GM19239 (cell line): ENCODE results near the gene OSBPL9.

Experiments used
- DNase-seq: peaks from one replicate; pipeline ENCODE4 v3.0.0; 2011; ENCODE audit warnings: low spot score; ENCODE audit not compliant: insufficient read length
- FAIRE-seq: peaks from 2 replicates; lab custom pipeline; 2011; peaks lifted over from hg19 to GRCh38; lab: Jason Lieb, UNC

Gene OSBPL9

DNA sequence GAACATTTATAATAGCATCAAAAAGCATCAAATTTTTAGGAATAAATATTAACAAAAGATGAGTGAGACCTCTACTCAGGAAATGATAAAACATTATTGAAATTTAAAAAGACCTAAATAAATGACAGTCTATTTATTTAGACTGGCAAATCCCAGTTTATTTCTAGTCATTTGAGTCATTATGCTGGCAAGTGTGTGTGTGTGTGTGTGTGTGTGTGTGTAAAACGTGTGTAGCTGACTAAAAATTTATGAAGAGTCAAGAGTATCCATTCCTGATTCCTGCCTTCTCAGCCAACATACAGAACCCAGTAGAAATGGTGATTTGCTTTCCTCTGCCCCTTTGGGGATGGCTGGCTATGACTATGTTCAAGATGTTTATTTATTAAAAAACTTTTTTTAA lies 46.2 kb downstream of the OSBPL9 start:
- FAIRE-seq (no peak), DNase-seq (no peak)

GRCh38 chr1:51663721-51664120 lies 46.8 kb downstream of the OSBPL9 start:
- no peak for FAIRE-seq

DNA sequence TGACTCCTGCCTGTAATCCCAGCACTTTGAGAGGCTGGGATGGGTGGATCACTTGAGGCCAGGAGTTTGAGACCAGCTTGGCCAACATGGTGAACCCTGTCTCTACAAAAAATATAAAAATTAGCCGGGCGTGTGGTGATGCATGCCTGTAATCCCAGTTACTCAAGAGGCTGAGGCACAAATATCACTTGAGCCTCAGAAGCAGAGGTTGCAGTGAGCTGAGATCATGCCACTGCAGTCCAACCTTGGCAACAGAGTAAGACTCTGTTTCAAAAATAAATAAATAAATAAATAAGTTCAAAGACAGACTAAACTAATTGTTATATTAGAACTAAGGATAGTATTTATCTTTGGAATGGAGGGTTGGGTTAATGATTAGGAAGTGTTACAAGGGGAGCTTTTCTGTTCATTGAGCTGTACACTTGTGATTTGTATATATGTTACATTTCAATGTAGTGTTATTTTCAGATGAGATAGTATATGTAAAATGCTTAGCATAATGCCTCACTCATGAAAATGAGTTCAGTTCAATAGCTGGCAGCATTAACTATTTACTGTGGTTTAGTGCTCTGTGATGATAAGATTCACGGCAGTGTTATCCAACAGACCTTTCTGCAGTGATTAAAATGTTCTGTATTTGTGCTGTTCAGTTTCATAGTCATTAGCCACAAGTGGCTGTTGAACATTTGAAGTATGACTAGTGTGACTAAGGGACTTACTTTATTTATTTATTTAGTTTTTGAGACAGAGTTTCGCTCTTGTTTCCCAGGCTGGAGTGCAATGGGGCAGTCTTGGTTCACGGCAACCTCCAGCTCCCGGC lies 47.7 kb downstream of the OSBPL9 start:
- DNase-seq (no peak), FAIRE-seq (no peak)

More at GRCh38 chr1:51663721-51664120, 46.8 kb downstream of the OSBPL9 start:
- no peak for DNase-seq

GRCh38 chr1:51666478-51666877 lies 49.6 kb downstream of the OSBPL9 start:
- DNase-seq (no peak), FAIRE-seq (no peak)

- FAIRE-seq (no peak), DNase-seq (no peak)
Measured at GRCh38 chr1:51667561-51667960, 50.7 kb downstream of the OSBPL9 start.

DNA sequence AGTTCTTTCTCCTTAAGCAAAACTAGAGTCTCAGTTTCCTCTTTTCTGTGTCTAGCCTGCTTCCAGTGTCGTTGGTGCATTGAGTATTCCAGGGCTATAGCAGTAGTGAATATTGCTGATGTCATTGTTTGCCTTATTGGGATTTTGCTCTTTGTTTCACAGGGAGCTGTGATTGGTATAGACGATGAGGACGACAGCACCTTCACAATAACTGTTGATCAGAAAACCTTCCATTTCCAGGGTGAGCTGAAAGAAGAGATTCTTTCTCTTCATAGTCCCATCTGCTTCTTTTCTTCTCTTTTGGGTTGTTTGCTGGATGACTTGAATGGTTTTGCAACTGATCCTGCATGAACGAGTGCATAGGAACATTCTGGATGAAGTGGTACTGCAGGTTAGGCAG lies 52.4 kb downstream of the OSBPL9 start:
- DNase-seq (no peak), FAIRE-seq (no peak)

DNA sequence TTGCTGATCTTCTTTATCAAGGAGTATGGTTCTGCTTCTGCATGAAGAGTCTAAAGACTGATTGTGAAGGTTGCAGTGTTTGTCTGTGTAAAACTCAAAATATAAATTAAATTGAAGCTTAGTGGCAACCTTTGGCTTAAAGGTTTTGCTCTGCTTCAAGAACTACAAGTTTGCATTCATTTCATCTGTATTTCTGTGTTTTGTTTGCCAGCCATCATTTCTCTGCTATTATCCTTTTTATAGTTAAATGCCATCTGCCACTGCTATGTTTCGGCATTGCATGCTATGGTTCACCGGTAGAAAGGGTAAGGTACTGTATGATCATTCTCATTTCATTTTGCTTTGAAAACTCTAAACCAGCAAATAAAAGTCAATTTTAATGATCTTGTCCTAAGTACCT lies 52.9 kb downstream of the OSBPL9 start:
- no peak for DNase-seq

DNA sequence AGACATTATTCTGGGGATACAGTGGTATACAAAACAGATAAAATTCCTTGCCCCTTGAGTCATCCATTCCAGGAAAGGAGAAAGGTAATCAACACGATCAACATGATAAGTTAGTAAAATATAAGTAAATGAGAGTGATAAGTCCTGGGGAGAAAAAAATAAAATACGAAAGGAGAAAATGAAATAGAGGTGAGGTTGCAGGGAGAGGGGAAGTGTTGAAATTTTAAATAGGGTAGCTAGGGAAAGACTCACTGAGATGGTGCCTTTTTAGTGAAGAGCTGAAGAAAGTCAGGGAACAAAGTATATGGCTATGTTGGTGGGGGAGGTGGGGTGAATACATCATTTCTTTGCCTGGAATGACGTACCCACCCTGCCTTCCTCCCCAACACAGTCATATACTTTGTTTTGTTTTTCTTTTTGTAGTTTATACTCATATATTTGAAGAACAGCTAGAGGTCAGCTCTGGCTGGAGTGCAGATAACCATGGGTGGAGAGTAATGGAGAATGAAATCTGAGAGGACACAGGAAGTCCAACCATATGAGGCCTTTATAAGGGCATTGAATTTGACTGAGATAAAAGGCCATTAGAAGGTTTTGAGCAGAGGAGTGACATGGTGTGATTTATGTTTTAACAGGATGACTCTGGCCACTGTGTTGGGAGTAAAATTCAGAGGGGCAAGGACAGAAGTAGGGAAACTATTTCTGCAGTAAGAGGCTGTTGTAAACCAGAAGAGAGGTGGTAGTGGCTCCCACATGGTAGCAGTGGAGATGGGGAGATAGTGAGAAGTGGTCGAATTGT lies 54.8 kb downstream of the OSBPL9 start:
- FAIRE-seq (no peak), DNase-seq (no peak)

More for the DNA sequence above, 52.9 kb downstream of the OSBPL9 start:
- FAIRE-seq = no peak

DNA sequence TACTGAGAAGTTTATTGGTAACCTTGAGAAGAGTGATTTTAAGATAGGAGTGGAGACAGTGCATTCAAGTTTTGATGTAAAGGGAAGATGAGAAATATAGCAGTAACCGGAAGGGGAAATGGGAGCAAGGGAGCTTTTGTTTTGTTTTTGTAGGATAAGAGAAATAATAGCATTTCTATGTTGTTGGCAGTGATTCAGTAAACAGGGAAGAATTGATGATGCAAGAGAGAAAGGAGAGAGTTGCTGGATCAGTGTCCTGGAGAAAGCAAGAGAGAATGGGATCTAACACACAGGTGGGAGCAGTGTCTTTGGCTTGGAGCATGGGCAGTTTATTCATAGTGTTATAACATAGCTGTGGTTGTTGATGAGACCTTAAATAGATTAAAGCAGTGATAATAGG lies 56.4 kb downstream of the OSBPL9 start:
- no peak for FAIRE-seq
- DNase-seq = no peak

DNA sequence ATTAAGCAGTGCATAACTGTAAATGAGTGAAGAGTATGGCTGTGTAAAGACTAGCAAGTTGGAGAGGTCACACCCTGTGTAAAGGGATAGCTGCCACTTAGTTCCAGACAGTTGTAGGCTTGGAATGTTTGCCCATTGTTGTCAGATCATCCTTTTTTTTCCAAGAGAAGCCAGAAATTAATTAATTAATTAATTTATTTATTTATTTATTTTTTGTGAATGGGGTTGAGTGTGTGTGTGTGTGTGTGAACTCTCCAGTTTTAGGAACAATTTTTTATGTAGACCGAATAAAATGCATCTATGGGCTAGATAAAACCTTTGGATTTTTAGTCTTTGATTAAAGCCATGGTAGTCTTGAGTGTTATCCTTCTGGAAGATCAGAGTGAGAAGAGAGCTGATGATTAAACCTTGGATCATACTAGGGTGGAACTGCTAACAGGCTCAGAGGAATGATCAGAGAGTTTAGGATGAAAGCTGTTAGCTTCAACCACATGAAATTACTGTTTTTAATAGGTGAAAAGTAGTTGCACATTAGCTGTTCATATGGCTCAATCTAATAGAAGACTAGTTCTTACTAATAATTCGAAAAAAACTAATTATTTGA lies 58.4 kb downstream of the OSBPL9 start:
- DNase-seq (no peak), FAIRE-seq (no peak)

GRCh38 chr1:51679435-51679834 lies 62.5 kb downstream of the OSBPL9 start:
- FAIRE-seq (no peak), DNase-seq (no peak)

- FAIRE-seq = no peak
- DNase-seq = no peak
Measured at GRCh38 chr1:51684776-51685175, 67.9 kb downstream of the OSBPL9 start.

- FAIRE-seq (no peak), DNase-seq (no peak)
Measured at GRCh38 chr1:51686450-51686849, 69.6 kb downstream of the OSBPL9 start.

DNA sequence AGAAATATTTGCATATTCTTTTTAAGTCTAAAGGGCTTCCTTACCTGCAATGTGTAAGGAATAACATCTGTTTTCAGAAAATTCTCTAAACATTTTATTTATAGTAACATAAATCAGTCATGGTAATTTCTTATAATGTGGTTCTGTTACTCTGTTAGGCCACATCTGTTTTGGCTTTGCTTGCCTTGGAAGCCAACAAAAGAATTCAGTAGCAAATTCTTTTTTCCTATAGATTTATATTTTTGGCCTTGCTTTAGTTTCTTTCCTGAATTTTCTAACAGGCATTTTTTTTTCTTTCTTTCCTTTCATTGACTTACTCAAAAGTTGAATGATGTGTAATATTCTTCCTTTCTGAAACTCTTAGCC lies 72.2 kb downstream of the OSBPL9 start:
- FAIRE-seq = no peak
- no peak for DNase-seq

DNA sequence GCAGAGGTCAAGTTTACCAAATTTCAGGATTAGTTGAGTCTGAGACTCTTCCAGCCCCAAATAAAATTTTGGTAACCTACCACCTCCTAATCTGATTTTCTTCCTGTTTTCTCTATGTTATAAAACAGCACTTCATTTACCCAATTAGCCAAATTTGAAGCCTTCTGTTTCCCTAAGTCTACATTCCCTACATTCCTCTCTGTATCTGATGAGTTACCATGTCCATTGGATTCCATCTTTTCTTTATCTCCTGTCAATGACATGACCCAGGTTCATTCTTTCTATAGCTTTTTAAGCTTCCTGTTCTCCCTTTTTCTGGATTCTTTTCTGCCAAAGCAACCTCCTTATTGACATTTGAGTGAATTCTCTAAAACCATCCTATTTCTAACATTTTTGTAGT lies 72.8 kb downstream of the OSBPL9 start:
- FAIRE-seq (no peak), DNase-seq (no peak)

DNA sequence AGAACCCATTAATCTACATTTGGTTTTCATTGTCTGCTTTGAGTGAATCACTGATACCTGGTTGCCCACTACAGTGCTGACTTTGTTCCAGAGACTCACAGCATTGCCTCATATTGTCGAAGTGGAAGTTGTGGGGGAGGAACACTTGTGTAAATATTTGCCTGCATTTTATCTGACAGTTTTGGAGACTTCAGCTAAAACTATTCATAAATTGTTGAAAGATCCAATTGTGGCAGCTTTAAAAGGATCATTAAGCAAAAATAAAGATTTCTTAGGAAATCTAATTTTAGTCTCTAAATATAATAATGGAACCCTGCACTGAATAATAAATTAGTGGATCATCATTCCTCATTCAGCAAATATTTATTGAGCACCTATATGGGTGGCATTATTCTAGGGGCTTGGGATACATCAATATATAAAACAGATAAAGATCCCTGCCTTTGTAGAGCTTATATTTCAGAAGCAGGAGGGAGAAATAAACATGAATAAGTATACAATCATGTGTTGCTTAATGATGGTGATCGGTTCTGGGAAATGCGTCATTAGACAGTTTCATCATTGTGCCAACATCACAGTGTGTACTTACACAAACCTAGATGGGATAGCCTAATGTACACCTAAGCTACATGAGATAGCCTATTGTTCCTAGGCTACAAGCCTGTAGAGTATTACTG lies 73.5 kb downstream of the OSBPL9 start:
- no peak for FAIRE-seq

DNA sequence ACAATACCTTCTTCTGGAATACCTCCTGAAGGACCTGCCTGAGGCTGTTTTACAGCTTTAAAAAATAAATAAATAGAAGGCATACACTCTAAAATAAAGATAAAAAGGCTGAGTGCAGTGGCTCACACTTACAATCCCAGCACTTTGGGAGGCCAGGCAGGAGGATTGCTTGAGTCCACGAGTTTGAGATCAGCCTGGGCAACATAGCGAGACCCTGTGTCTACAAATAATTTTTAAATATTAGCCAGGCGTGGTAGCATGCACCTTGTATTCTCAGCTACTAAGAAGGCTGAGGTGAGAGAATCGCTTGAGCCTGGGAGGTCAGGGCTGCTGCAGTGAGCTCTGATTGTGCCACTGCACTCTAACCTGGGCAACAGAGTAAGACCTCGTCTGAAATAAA lies 75.0 kb downstream of the OSBPL9 start:
- FAIRE-seq = no peak
- DNase-seq = no peak

More for the DNA sequence above, 73.5 kb downstream of the OSBPL9 start:
- DNase-seq = no peak

DNA sequence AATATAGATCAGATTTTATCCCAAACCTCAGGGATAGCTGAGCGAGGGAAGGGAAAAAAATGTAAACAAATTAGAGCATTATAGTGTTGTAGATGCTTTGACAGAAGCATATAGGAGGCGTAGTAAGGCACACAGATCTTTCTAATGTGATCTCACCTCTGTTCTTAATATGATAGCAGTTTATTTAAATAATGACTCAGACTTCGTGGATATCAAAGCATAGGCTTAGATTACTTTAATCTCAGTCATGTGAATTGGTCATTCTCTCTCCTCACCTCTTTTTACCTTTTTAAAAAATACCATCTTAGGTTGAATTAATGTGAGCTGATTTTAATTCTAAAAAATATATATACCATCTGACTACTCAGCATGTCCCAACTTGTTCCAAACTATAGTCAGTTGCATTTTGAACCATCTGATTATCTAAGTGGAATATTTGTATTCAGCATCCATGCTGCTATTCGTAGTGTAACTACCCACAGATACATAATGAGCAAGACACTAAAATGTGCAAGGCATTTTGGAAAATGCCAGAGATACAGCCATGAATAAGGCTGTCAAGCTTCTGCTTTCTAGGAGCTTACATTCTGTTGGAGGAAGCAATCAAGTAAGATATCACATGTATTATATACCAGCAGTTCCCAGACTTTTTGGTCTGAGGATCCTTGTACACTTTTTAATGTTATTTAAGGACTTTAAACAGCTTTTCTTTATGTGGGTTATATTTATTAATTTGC lies 76.7 kb downstream of the OSBPL9 start:
- FAIRE-seq (no peak), DNase-seq (no peak)

DNA sequence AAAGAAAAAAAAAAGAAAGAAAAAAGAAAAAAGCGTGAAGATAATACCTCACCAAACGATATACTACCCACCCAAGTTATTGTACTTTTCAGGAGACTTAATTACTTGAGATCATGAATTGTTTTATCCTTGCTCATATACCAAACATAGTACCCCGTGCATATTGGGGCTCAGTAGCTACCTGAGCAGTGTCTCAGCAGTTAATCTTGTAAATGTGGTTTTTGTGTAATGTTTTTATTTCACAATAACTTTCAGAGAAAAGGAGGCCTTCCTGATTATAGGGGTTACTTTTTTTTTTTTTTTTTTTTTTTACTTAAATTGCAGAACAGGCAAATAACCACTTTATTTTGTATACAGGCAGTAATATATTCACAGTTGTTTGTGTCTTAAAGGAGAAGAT lies 80.3 kb downstream of the OSBPL9 start:
- DNase-seq (no peak), FAIRE-seq (no peak)

GRCh38 chr1:51699391-51699790 lies 82.5 kb downstream of the OSBPL9 start:
- FAIRE-seq (no peak), DNase-seq (no peak)
